Cerebellar cortex (tissue), 1 donor: ENCODE measurements around the gene TDRD9.

ENCODE experiments used
- DNase-seq: peaks from one replicate; pipeline ENCODE4 v3.0.0-alpha.2; 2015; ENCODE audit warnings: low spot score

The TDRD9 gene

DNA sequence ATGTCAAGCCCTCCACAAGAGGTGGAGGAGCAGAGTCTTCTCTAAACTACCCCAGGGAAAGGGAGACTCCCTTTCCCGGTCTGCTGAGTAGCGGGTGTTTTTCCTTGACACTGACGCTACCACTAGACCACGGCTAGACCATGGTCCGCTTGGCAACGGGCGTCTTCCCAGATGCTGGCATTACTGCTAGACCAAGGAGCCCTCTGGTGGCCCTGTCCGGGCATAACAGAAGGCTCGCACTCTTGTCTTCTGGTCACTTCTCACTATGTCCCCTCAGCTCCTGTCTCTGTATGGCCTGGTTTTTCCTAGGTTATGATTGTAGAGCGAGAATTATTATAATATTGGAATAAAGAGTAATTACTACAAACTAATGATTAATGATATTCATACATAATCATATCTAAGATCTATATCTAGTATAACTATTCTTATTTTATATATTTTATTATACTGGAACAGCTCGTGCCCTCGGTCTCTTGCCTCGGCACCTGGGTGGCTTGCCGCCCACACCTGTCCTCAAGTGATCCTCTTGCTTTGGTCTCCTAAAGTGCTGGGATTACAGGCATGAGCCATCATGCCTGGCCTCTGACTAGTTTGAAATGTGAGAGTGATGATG is 52.5 kb downstream of the TDRD9 start:
- peak; percentile 37 for DNase-seq

DNA sequence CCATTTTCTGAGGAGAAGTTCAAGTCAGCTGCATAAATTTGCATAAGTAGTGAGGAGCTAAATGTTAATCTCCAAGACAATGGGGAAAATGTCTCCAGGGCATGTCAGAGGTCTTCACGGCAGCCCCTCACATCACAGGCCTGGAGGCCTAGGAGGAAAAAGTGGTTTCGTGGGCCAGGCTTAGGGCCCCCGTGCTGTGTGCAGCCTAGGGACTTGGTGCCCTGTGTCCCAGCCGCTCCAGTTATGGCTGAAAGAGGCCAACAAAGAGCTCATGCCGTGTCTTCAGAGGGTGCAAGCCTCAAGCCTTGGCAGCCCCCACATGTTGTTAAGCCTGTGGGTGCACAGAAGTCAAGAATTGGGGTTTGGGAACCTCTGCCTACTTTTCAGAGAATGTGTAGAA is 55.9 kb downstream of the TDRD9 start:
- no peak for DNase-seq

DNA sequence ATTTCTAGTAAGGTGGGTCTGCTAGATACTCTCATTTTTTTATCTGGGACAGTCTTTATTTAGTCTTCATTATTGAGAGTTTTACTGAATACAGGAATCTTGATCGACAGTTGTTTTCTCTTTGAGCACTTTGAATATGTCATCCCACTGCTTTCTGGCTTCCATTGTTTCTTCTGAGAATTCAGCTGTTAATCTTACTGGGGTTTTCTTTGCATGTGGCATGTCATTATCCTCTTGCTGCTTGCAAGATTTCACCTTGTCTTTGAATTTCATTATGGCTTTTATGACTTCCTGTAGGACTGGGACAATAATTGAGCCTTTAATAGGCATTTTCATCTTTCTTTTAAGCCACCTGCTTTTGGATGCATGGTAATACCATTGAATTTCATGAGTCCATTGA is 60.8 kb downstream of the TDRD9 start:
- DNase-seq, result no peak

- no peak for DNase-seq
These were observed 61.7 kb downstream of the TDRD9 start for GRCh38 chr14:103989964-103990363.

- DNase-seq, result no peak
These were observed 66.4 kb downstream of the TDRD9 start for GRCh38 chr14:103994535-103995184.

GRCh38 chr14:103995876-103996275 is 67.6 kb downstream of the TDRD9 start:
- DNase-seq, result no peak

- no peak for DNase-seq
These were observed 69.1 kb downstream of the TDRD9 start for GRCh38 chr14:103997391-103997790.

DNA sequence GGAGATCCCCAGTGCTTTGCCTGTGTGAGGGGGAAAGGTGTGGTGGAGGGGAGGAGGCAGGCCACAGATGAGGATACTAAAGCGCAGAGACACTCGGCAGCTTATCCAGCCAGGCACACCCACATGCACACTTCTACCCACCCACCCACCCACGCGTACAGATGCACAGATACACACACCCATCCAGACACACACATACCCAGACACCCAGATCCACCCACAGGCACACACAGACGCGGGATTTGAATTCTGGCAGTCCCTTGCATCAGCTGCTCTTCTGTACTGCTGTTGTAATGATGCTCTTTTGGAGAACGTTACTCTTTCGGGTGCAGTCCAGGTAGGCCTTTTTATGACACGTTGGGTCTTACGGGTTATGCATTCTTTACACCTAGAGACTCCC is 69.8 kb downstream of the TDRD9 start:
- no peak for DNase-seq

GRCh38 chr14:103999795-104000440 is 71.7 kb downstream of the TDRD9 start:
- DNase-seq, result no peak

DNA sequence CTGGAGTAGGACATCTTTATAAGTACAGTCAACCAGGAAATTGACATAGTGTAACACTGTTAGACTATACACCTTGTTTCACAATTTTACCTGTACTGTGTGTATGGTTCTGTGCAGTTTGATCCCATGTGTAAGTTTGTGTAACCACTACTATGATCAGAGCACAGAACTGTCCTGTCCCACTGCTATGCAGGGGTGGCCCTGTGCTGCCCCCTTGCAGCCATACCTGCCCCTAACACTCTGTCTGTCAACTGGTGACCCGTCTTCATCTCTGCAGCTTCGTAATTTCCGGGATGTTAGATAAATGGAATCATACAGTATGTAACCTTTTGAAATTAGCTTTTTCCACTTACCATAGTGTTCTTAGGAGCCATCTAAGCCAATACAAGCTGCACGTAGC is 72.7 kb downstream of the TDRD9 start:
- no peak for DNase-seq

- DNase-seq, result no peak
These were observed 75.4 kb downstream of the TDRD9 start for GRCh38 chr14:104003616-104004015.

GRCh38 chr14:104004849-104005248 is 76.6 kb downstream of the TDRD9 start:
- DNase-seq, result no peak

DNA sequence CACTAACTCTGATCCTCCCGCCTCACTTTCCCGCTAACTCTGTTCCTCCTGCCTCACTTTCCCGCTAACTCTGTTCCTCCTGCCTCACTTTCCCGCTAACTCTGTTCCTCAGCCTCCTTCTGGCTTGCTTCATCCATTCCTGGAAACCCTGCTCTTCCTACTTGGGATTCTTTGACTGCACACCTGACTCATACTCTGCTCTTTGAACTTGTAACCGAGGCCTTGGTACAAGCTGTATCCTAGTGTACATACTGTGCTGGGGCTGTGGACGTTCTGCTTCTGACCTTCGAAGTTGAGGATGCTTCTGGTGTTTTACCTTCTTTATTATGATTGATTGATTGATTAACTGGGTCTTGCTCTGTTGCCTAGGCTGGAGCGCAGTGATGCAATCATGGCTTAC is 77.2 kb downstream of the TDRD9 start:
- DNase-seq, result no peak

DNA sequence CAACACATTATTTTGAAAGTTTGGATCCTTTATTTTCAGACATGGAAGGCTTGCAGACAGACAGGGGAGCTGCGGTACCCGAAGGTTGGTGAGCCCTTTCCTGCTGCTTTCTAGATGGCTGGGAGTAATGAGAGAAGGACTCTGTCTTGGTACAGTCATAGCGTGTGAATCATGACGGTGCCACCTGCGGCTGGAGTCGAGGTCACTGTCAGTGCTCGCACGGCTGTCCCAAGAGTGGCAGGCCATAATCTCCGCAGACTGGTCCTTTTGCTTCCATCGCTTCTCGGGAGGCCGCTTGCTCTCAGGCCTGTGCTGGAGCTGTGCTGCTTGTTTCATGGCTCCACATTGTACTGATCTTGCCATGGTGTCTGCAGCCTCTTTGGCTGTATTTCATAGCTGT is 78.9 kb downstream of the TDRD9 start:
- no peak for DNase-seq

DNA sequence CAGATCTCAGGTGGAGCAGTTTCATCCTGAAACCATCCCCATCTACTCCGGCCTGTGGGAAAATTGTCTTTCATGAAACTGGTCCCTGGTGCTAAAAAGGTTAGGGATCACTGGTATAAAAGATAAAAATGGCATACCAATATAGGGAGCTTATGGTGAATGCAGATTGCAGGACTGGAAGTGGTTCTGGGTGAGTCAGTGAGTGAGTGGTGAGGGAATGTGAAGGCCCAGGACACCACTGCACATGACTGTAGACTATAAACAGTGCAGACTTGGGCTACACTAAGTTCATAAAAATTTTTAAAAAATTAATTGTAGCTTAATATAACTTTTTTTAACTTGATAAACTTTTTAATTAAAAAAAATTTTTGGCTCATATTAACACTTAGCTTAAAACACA is 81.0 kb downstream of the TDRD9 start:
- no peak for DNase-seq

DNA sequence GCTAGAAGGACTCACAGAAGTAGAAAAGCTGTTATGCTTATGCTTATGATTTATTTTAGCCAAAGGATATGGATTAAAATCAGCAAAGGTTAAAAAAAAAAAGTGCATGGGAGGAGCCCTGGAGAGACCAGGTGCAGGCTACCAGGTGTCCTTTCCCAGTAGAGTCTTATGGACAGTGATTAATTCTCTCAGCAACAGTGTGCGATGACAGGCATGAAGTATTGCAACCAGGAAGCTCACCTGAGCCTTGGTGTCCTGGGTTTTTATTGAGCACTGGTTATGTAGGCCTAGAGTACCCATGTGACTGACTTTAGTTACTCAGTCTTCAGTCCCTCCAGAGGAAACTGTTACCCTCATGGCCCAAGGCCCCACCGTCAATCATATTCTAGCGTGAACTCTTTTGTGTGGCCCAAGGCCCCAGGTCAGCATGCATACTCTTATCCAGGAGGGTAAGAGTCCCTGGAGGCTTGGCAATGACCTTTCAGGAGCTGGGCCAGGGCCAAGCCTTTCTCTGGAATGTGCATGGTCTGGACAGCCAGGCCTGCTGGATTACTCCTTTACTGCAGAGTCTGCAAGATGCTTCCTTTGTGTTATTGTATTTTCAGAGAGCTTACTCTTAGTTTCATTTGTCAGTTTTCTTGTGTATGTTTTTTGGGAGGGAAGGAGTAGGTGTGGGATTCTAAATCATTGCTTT is 83.7 kb downstream of the TDRD9 start:
- no peak for DNase-seq

DNA sequence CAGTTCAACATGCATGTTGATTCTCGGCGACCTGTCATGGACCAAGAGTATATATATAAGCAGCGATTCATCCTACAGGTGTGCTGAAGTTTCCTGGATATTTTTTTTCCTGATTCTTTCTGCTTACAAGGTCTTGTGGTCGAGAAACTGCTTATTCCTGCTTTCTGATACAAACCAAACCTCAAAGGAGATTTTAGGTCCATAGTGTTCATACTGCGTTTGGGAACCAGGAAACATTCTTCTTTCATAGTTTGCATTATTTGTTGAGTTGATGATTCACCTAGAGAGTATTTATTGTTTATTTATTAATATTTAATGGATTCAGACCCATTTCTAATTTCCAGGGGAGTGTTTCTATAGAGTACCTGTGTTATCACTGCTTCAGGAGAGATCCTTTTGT is 86.5 kb downstream of the TDRD9 start:
- no peak for DNase-seq

DNA sequence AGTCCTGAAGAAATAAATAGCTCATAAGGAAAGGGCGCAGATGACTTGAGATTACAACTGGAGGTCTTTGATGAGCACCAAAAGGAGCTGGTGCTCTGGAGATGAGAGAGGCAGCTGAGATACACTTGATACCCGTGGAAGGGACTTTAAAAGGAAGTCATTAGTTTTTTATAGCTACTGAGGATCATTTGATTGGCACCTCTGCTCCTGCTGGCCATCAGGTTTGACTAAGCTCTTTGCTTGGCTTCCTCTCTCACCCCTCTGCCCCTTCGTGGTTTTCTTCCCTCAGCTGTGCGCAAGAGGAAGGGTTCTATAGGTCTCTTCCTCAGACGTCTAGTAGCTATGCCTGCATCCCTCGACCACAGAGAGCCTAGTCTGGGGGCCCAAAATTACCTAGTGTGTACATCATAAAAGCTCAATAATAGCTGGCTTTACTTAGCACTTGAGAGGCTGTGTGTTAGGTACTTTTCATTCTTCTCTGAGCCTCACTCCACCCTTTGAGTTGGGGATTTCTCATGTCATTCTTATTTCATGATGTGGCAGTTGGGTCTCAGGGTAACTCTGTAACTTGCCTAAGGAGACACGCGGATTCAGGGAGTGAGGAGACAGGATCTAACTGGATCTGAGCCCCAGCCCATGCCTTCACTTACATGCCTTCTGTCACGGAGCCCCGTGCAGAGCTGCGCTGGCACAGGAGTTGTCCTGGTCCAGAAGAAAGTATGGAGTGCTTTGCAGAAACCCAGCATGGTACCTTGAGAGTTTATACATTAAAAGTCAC is 88.8 kb downstream of the TDRD9 start:
- DNase-seq, result no peak

- DNase-seq, result no peak
These were observed 90.8 kb downstream of the TDRD9 start for GRCh38 chr14:104019029-104019428.

GRCh38 chr14:104019806-104020205 is 91.5 kb downstream of the TDRD9 start:
- DNase-seq, result no peak

DNA sequence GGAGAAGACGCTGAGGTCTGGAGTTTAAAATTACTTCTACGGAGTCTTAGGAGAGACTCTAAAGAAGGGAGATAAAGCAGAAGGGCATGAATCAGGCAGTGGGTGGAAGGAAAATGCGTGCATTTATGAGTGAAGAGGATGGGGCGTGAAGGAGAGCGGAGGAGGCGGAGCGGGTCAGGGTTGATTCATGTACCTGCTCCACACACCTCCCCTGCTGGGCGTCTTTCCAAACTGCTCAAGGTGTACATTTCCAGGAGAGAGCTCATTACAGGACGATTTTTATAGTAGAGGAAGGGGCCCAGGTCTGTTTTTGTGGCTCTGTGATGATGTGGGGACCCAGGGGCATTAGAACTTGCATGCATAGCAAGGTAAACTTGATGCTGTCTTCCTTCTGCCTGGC is 92.2 kb downstream of the TDRD9 start:
- no peak for DNase-seq

DNA sequence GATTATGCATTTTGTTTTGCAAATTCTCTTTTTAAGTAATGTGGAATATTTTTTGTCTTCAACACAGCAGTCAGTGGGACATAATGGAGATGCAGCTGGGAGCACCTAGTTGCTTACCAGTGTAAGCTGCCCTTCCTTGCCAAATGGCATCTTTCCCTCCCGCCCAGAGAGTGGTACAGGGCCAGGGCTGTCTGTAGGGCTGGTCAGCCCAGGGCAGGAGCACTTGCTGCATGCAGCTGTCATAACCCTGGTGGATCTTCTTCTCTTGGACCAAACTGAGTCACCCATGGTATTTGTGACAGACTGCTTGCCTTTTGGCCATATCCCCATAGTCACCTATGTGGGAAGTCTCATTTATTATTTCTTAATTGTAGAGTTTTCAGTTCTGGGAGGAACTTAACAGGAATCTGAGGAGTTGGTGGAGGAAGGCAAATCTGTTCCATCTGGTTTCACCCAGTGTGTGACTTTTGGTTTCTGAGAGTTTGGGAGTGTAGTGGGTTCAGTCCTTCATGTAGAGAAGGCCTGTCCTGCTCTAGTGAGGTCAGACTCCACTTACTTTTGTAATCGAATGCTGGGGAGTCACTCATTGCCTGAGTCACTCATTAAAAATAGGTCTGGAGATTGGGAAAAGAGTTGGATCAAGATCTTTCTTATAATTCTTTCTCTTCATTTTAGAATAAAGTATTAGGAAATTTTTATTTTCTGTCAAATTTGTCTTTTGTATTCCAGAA is 95.2 kb downstream of the TDRD9 start:
- DNase-seq, result no peak
